ENCODE results near the gene DEPDC1. TPM values are rescaled to one million over a fixed set of nuclear protein-coding genes. Genes with fewer than 3 reads are reported as not detected.

DEPDC1 gene
- total RNA-seq, 2 experiments from 2014 or later, result 15.7 to 16.0 TPM

DNA sequence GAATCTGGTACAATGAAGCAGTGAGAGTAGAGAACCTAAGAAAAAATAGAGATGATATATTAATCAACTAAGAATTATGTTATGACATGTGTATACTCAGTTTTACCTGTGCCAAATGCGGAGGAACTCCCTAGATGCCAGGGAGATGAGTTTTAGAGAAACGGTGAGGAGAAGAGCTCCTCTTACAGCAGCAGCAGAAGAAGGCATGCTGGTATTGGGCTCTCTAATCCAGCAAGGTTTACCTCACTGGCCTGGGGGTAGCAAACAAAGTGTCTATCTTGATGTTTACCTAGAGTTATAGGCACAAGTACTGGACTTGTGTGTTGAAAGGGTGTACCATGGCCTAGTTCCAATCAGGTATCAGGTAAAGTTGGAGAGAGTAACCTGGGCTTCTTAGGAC is 28.9 kb upstream of the DEPDC1 start:
- intact Hi-C loops (cut with micrococcal nuclease), result no loop called here
- H3K27ac Mint-ChIP-seq, result no peak overlapping the region
- H3K4me3 Mint-ChIP-seq, result no peak overlapping the region
- H3K4me1 Mint-ChIP-seq (ENCODE audit: low read depth), result no peaks in the 10 kb centered on the region
- H3K36me3 Mint-ChIP-seq (ENCODE audit: low read depth), result no peaks in the 10 kb centered on the region
- no peaks in the 10 kb centered on the region for H3K9me3 Mint-ChIP-seq
- POLR2A ChIA-PET, result no interaction called here
- CTCF ChIA-PET, result interaction anchor here (1.4 kb wide), 1 partner anchor 405 kb away, joined by 4 read pairs; no protein-coding TSS in a partner anchor
- TF ChIP-seq, protein P1, sequence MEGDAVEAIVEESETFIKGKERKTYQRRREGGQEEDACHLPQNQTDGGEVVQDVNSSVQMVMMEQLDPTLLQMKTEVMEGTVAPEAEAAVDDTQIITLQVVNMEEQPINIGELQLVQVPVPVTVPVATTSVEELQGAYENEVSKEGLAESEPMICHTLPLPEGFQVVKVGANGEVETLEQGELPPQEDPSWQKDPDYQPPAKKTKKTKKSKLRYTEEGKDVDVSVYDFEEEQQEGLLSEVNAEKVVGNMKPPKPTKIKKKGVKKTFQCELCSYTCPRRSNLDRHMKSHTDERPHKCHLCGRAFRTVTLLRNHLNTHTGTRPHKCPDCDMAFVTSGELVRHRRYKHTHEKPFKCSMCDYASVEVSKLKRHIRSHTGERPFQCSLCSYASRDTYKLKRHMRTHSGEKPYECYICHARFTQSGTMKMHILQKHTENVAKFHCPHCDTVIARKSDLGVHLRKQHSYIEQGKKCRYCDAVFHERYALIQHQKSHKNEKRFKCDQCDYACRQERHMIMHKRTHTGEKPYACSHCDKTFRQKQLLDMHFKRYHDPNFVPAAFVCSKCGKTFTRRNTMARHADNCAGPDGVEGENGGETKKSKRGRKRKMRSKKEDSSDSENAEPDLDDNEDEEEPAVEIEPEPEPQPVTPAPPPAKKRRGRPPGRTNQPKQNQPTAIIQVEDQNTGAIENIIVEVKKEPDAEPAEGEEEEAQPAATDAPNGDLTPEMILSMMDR (IDR thresholded peaks at IDR 0.05), result no peak
- no peak for DNase-seq
- no peak for ATAC-seq
- H3K27me3 Mint-ChIP-seq, result peaks cover 2% of the 10 kb centered on the region

DNA sequence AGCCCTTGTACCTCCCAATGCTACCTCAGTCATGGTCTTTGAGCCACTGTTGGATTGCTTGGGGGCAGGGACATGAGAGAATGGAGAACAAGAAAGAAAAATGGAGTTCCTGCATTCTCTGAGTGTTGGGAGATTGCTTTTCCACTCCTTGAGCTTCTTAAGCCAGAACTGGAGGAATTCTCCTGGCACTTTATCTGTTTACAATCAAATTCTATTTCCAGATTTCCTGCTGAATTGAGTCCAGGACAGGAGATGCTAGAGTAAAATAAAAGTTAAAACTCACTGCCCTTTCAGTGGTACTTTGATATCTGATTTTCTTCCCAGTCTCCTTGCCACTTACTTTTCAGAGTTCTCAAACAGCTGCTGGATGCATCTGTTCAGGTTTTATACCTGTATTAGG is 24.4 kb upstream of the DEPDC1 start:
- ChIA-PET POLR2A (no interaction called here), CTCF (no interaction called here)
- peaks cover 1% of the 10 kb centered on the region for H3K27me3 Mint-ChIP-seq
- intact Hi-C loops (cut with micrococcal nuclease), result no loop called here
- no peak overlapping the region for H3K4me3 Mint-ChIP-seq
- DNase-seq (no peak), ATAC-seq (no peak)
- H3K36me3 Mint-ChIP-seq (ENCODE audit: low read depth), result no peaks in the 10 kb centered on the region
- no peaks in the 10 kb centered on the region for H3K9me3 Mint-ChIP-seq
- no peak overlapping the region for H3K27ac Mint-ChIP-seq
- no peaks in the 10 kb centered on the region for H3K4me1 Mint-ChIP-seq (ENCODE audit: low read depth)
- TF ChIP-seq, protein P1 (IDR thresholded peaks at IDR 0.05), result no peak

DNA sequence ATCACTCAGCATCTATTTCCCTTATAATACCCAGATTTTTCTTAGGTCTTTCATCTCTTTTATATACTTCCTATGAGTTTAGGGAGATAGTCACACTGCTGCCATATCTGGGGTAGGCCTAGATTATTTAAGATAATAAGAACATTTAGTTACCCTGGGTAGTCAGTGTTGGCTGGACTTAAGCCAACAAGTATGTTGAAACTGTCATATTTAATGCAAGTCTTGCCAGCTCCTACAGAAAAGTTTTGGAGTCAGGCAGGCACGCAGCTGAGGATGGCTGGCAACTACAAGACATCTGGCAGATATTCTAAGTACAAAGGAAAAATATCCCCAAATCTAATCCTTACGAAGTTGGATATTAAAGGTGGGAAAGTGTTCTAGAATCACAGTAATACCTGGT is 19.2 kb upstream of the DEPDC1 start:
- CTCF ChIA-PET, result no interaction called here
- ATAC-seq, result no peak
- TF ChIP-seq, protein P1 (IDR thresholded peaks at IDR 0.05), result no peak

DNA sequence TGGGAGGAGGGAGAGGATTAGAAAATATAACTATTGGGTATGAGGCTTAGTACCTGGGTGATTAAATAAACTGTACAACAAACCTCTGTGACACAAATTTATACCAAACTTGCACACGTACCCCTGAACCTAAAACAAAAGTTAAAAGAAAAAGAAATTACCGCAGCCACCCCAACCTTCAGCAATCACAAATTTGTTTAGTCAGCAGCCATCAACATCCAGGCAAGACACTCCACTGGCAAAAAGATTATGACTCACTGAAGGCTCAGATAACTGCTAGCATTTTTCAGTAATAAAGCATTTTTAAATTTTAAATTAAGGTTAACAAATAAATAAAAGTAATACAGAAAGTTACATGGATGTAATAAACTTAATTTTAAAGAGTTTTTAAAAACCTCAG is 14.4 kb upstream of the DEPDC1 start:
- intact Hi-C loops (cut with micrococcal nuclease), result no loop called here
- no peak overlapping the region for H3K4me3 Mint-ChIP-seq
- ATAC-seq (no peak), DNase-seq (no peak)
- H3K27me3 Mint-ChIP-seq, result no peaks in the 10 kb centered on the region
- TF ChIP-seq, protein P1 (IDR thresholded peaks at IDR 0.05), result no peak
- H3K4me1 Mint-ChIP-seq (ENCODE audit: low read depth), result no peaks in the 10 kb centered on the region
- ChIA-PET POLR2A (no interaction called here), CTCF (no interaction called here)
- no peaks in the 10 kb centered on the region for H3K36me3 Mint-ChIP-seq (ENCODE audit: low read depth)
- no peak overlapping the region for H3K27ac Mint-ChIP-seq
- peaks cover 1% of the 10 kb centered on the region for H3K9me3 Mint-ChIP-seq

More for the DNA sequence above, 19.2 kb upstream of the DEPDC1 start:
- H3K27ac Mint-ChIP-seq, result no peak overlapping the region
- H3K4me1 Mint-ChIP-seq (ENCODE audit: low read depth), result no peaks in the 10 kb centered on the region
- peaks cover 1% of the 10 kb centered on the region for H3K27me3 Mint-ChIP-seq
- intact Hi-C loops (cut with micrococcal nuclease), result no loop called here
- no peaks in the 10 kb centered on the region for H3K36me3 Mint-ChIP-seq (ENCODE audit: low read depth)
- peaks cover 1% of the 10 kb centered on the region for H3K9me3 Mint-ChIP-seq
- POLR2A ChIA-PET, result no interaction called here
- DNase-seq, result no peak
- no peak overlapping the region for H3K4me3 Mint-ChIP-seq

DNA sequence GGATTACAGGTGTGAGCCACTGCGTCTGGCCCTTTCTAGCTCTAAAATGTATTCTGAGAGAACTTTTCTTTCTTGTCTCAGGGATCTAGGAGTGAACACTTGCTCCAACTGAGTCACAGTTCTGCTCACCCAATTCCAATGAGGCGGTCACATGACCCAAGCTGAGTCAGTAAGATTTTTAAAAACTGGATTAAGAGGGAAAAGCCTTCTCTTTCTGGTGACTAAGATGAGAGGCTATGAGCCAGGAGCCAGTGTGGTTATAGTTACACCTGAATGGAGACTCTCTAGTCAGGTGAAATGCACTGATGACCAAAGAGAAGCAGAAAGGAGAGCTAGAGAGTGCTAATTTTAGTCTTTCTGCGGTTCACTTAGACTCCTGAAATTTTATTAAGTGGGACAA is 9.5 kb upstream of the DEPDC1 start:
- POLR2A ChIA-PET, result no interaction called here
- Mint-ChIP-seq H3K27ac (no peak overlapping the region), H3K9me3 (peaks cover 8% of the 10 kb centered on the region), H3K4me1 (ENCODE audit: low read depth) (no peaks in the 10 kb centered on the region), H3K27me3 (peaks cover 4% of the 10 kb centered on the region), H3K4me3 (no peak overlapping the region), H3K36me3 (ENCODE audit: low read depth) (peaks cover 1% of the 10 kb centered on the region)
- intact Hi-C loops (cut with micrococcal nuclease), result no loop called here
- TF ChIP-seq, protein P1 (IDR thresholded peaks at IDR 0.05), result no peak
- CTCF ChIA-PET, result no interaction called here
- DNase-seq (no peak), ATAC-seq (no peak)
